GM12892 (cell line): ENCODE results near the gene EPSTI1.
A peak's percentile ranks its signal among the peaks of the same experiment; 100 is the strongest.

Source experiments
- DNase-seq: peaks from one replicate; pipeline ENCODE4 v3.0.0; 2011; ENCODE audit not compliant: insufficient read length
- FAIRE-seq: peaks from 2 replicates; lab custom pipeline; 2011; peaks lifted over from hg19 to GRCh38; lab: Jason Lieb, UNC
- POLR2A ChIP-seq: IDR thresholded peaks from 2 replicates; pipeline ENCODE4 v1.6.1; 2011; ENCODE audit warnings: low read depth, low read length, control low read depth
- POLR2AphosphoS5 ChIP-seq: IDR thresholded peaks from 2 replicates; pipeline ENCODE4 v1.6.1; 2011; ENCODE audit warnings: low read depth, low read length, control low read depth
- TAF1 ChIP-seq: IDR thresholded peaks from 2 replicates; pipeline ENCODE4 v1.6.1; 2011; ENCODE audit warnings: low read depth, mild to moderate bottlenecking, control low read depth, low read length, borderline replicate concordance

EPSTI1 gene

GRCh38 chr13:42926555-42926954 lies 65.5 kb downstream of the EPSTI1 start:
- DNase-seq (no peak), FAIRE-seq (no peak)
- TF ChIP-seq POLR2AphosphoS5 (no peak), TAF1 (no peak)

GRCh38 chr13:42926043-42926442 lies 66.0 kb downstream of the EPSTI1 start:
- FAIRE-seq (peak; percentile 51), DNase-seq (no peak)
- TF ChIP-seq TAF1, result no peak
- TF ChIP-seq POLR2AphosphoS5, result no peak
- TF ChIP-seq POLR2A, result no peak

GRCh38 chr13:42925626-42926025 lies 66.4 kb downstream of the EPSTI1 start:
- FAIRE-seq (no peak), DNase-seq (no peak)
- no peak for TF ChIP-seq POLR2A
- no peak for TF ChIP-seq POLR2AphosphoS5
- no peak for TF ChIP-seq TAF1

GRCh38 chr13:42924344-42924743 lies 67.7 kb downstream of the EPSTI1 start:
- no peak for TF ChIP-seq POLR2A
- no peak for TF ChIP-seq POLR2AphosphoS5
- TF ChIP-seq TAF1, result no peak
- DNase-seq (no peak), FAIRE-seq (no peak)

- TF ChIP-seq POLR2AphosphoS5 (no peak), POLR2A (no peak), TAF1 (no peak)
- FAIRE-seq, result no peak
- DNase-seq, result no peak
These were observed 84.3 kb downstream of the EPSTI1 start for GRCh38 chr13:42907745-42908144.

- FAIRE-seq (no peak), DNase-seq (no peak)
- TF ChIP-seq POLR2A (no peak), POLR2AphosphoS5 (no peak), TAF1 (no peak)
These were observed 85.8 kb downstream of the EPSTI1 start for GRCh38 chr13:42906257-42906656.

GRCh38 chr13:42905579-42905978 lies 86.5 kb downstream of the EPSTI1 start:
- TF ChIP-seq TAF1, result no peak
- TF ChIP-seq POLR2AphosphoS5, result no peak
- no peak for TF ChIP-seq POLR2A
- no peak for FAIRE-seq
- no peak for DNase-seq

- TF ChIP-seq TAF1 (no peak), POLR2A (no peak), POLR2AphosphoS5 (no peak)
- DNase-seq, result no peak
- peak; percentile 40 for FAIRE-seq
These were observed 92.8 kb downstream of the EPSTI1 start for GRCh38 chr13:42899266-42899665.

GRCh38 chr13:42895776-42896175 lies 96.3 kb downstream of the EPSTI1 start:
- FAIRE-seq, result no peak
- DNase-seq, result no peak
- TF ChIP-seq POLR2AphosphoS5 (no peak), TAF1 (no peak), POLR2A (no peak)

GRCh38 chr13:42894765-42895243 lies 97.2 kb downstream of the EPSTI1 start:
- DNase-seq, result no peak

GRCh38 chr13:42893214-42893671 lies 98.8 kb downstream of the EPSTI1 start:
- no peak for DNase-seq
- no peak for FAIRE-seq
- TF ChIP-seq POLR2A (no peak), POLR2AphosphoS5 (no peak), TAF1 (no peak)

More at GRCh38 chr13:42894765-42895243, 97.2 kb downstream of the EPSTI1 start:
- no peak for FAIRE-seq
- TF ChIP-seq POLR2A (no peak), TAF1 (no peak), POLR2AphosphoS5 (no peak)

- no peak for FAIRE-seq
- DNase-seq, result no peak
- no peak for TF ChIP-seq POLR2A
- TF ChIP-seq TAF1, result no peak
- no peak for TF ChIP-seq POLR2AphosphoS5
These were observed 99.3 kb downstream of the EPSTI1 start for GRCh38 chr13:42892760-42893159.
